Lower leg skin (tissue), 4 donors: Measurements from ENCODE around the gene UNC13B. TPM values are rescaled to one million over a fixed set of nuclear protein-coding genes. Genes with fewer than 3 reads are reported as not detected.
"Not testable (repeated sequence)": the region's sequence is repeated elsewhere in the genome, so short reads cannot be mapped to it uniquely, and the experiment has no call there.

ENCODE experiments used
- DNase-seq, 2 donors: peaks; one replicate each; pipeline ENCODE4 v3.0.0-alpha.2; 2019; ENCODE audit warnings: low spot score in 2 of 2
- H3K4me3 ChIP-seq: fragments of 200-600 bp; sonication (generic); 2 replicates; pipeline ENCODE4 v1.5.1; 2017; ENCODE audit warnings: mild to moderate bottlenecking, low read depth; ENCODE audit not compliant: poor library complexity, severe bottlenecking
- CTCF ChIP-seq, 3 donors: fragments of 450-650 bp; IDR thresholded peaks; one replicate each; pipeline ENCODE4 v1.5.1; 2016; ENCODE audit warnings: antibody characterized with exemption in 3 of 3, mild to moderate bottlenecking in 3 of 3, moderate library complexity in 2 of 3
- POLR2A ChIP-seq, 2 donors: fragments of 450-650 bp; IDR thresholded peaks; one replicate each; pipeline ENCODE4 v1.6.1; 2016 to 2017; ENCODE audit warnings: antibody characterized with exemption in 2 of 2, mild to moderate bottlenecking in 1 of 2, moderate library complexity in 1 of 2
- WGBS, 2 donors: methylation state at CpG; one replicate each; pipeline ENCODE4 v1.1.5; 2018; 5-methylcytosine and 5-hydroxymethylcytosine counted together
- intact Hi-C: fragments of 100-400 bp; cut with DNase I; formaldehyde crosslinking; loops from one replicate; pipeline ENCODE4 v1.15.0; 2023; ENCODE audit warnings: low total_unique reads
- total RNA-seq, 4 donors: library from RNA; depleted of rRNA; stranded (reverse); fragments of >200 nt; gene quantifications; one replicate each; pipeline ENCODE4 v1.1.0, GENCODE V29; 2016

Gene UNC13B
- total RNA-seq, 4 donors from 2014 or later, result 11.9 to 29.0 (median 27.5) TPM

- no peak overlapping the region for H3K4me3 ChIP-seq
- intact Hi-C loops, result no loop called here
- TF ChIP-seq POLR2A (IDR thresholded peaks at IDR 0.05) (no peak), CTCF (IDR thresholded peaks at IDR 0.05) (no peak)
- 81 to 87% methylated on average over 10 of the region's 10 CpGs for WGBS, 2 donors
- DNase-seq, result no peak
Measured at GRCh38 chr9:35158501-35159280, 3.1 kb upstream of the UNC13B start.

GRCh38 chr9:35162605-35163315 is 951 bp downstream of the UNC13B start:
- intact Hi-C loops, result no loop called here
- WGBS, 2 donors, result 19 to 20% methylated on average over 11 of the region's 11 CpGs
- peak overlapping the region; percentile 56 for H3K4me3 ChIP-seq
- no peak for DNase-seq
- TF ChIP-seq POLR2A (IDR thresholded peaks at IDR 0.05) (no peak), CTCF (IDR thresholded peaks at IDR 0.05) (no peak)

- intact Hi-C loops, result no loop called here
- 82 to 86% methylated on average over 3 of the region's 3 CpGs for WGBS, 2 donors
Measured at GRCh38 chr9:35163413-35163812, 1.6 kb downstream of the UNC13B start.

GRCh38 chr9:35164711-35165110 is 2.9 kb downstream of the UNC13B start:
- TF ChIP-seq CTCF (IDR thresholded peaks at IDR 0.05), result no peak
- no peak for TF ChIP-seq POLR2A (IDR thresholded peaks at IDR 0.05)
- 80 to 81% methylated on average over 3 of the region's 3 CpGs for whole genome bisulfite sequencing, 2 donors
- H3K4me3 ChIP-seq, result no peak overlapping the region
- DNase-seq, result no peak
- intact Hi-C loops, result no loop called here

More at GRCh38 chr9:35163413-35163812, 1.6 kb downstream of the UNC13B start:
- DNase-seq, result no peak
- H3K4me3 ChIP-seq, result no peak overlapping the region
- no peak for TF ChIP-seq POLR2A (IDR thresholded peaks at IDR 0.05)
- no peak for TF ChIP-seq CTCF (IDR thresholded peaks at IDR 0.05)

- 97 to 100% methylated on average over 1 of the region's 1 CpG for WGBS, 2 donors
- DNase-seq, H3K4me3 ChIP-seq, intact Hi-C loops: not testable (repeated sequence)
Measured at GRCh38 chr9:35167429-35167828, 5.6 kb downstream of the UNC13B start.

- H3K4me3 ChIP-seq, result no peak overlapping the region
- intact Hi-C loops, result no loop called here
- DNase-seq, result no peak
- WGBS, 2 donors, result 78 to 80% methylated on average over 6 of the region's 6 CpGs
- TF ChIP-seq POLR2A (IDR thresholded peaks at IDR 0.05), result no peak
- no peak for TF ChIP-seq CTCF (IDR thresholded peaks at IDR 0.05)
Measured at GRCh38 chr9:35168963-35169362, 7.2 kb downstream of the UNC13B start.
